SJSA1 (cell line): ENCODE measurements around the gene DOC2B. TPM values are rescaled to one million over a fixed set of nuclear protein-coding genes. Genes with fewer than 3 reads are reported as not detected.

ENCODE experiments used
- DNase-seq, 2 experiments: peaks; one replicate each; pipeline ENCODE4 v3.0.0-alpha.2; 2015 to 2020; ENCODE audit warnings: low spot score in 2 of 2, low read depth in 1 of 2
- H3K27ac ChIP-seq: fragments of 250-450 bp; sonication (Bioruptor Pico); 2 replicates; pipeline ENCODE4 v1.5.1; 2020; ENCODE audit warnings: mild to moderate bottlenecking, moderate library complexity
- H3K27me3 ChIP-seq: fragments of 250-450 bp; sonication (Bioruptor Pico); replicated peaks from 2 replicates; pipeline ENCODE4 v1.5.1; 2020; ENCODE audit warnings: mild to moderate bottlenecking, moderate library complexity
- H3K36me3 ChIP-seq: fragments of 250-450 bp; sonication (Bioruptor Pico); 2 replicates; pipeline ENCODE4 v1.5.1; 2020; ENCODE audit warnings: mild to moderate bottlenecking
- H3K4me1 ChIP-seq: fragments of 250-450 bp; sonication (Bioruptor Pico); replicated peaks from 2 replicates; pipeline ENCODE4 v1.6.1; 2021; ENCODE audit warnings: mild to moderate bottlenecking
- H3K4me3 ChIP-seq: fragments of 250-450 bp; sonication (Bioruptor Pico); 2 replicates; pipeline ENCODE4 v1.5.1; 2020; ENCODE audit warnings: mild to moderate bottlenecking
- H3K9me3 ChIP-seq: fragments of 250-450 bp; sonication (Bioruptor Pico); replicated peaks from 2 replicates; pipeline ENCODE4 v1.5.1; 2020; ENCODE audit warnings: mild to moderate bottlenecking
- total RNA-seq: library from RNA; depleted of rRNA; stranded (reverse); fragments of >200 nt; shearing (Covaris generic); gene quantifications from 2 replicates; pipeline ENCODE4 v1.2.3, GENCODE V29; 2014

The DOC2B gene
- total RNA-seq, 1 experiment from 2014 or later = not detected

DNA sequence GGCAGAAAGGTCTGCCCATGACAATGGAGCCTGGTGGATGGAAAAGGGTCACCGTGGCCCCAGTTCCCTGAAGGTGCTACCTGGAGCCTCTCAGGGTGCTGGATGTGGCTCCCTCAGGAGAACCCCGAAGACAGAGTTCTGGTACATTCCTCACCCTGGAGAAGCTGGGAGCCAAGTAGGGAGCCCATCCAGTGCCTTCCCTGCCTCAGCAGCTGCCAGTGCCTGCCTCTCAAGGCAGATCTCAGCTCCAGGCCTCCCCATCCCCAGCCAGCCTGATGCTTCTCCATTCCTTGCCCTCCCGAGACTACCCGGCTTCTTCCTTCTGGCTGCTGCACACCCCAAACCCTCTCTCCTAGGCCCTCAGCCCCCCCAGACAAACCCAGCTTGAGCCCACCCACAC is 23.5 kb downstream of the DOC2B start:
- no peak overlapping the region for H3K4me3 ChIP-seq
- H3K27me3 ChIP-seq = no peaks in the 10 kb centered on the region
- H3K27ac ChIP-seq = no peak overlapping the region
- DNase-seq = no peak
- no peaks in the 10 kb centered on the region for H3K36me3 ChIP-seq
- H3K4me1 ChIP-seq = 0 out of 2 replicates have a peak, but pooled peaks cover 2% of the 10 kb centered on the region
- no peaks in the 10 kb centered on the region for H3K9me3 ChIP-seq

DNA sequence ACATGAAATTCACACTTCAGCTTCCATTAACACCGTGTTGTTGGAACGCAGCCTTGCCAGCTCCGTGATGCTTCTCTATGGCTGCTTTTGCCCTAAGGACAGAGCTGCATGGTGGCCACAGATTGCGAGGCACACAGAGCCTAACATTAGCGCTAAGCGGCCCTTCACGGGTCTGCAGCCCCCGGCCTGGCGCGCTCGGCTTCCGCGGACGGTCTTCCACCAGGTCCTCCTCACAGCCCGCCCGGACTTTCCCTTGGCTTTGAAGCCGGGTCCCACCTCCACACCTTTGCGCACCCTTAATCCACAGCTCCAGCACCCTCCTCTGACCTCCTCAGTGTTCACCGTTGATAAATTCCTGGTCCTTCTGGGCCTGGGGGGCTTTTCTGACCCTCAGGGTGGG is 24.5 kb downstream of the DOC2B start:
- Histone ChIP-seq H3K9me3 (no peaks in the 10 kb centered on the region; the same call in 1 of the 2 replicates), H3K4me1 (0 out of 2 replicates have a peak, but pooled peaks cover 4% of the 10 kb centered on the region), H3K4me3 (no peak overlapping the region), H3K36me3 (no peaks in the 10 kb centered on the region), H3K27me3 (no peaks in the 10 kb centered on the region), H3K27ac (no peak overlapping the region)
- no peak for DNase-seq

DNA sequence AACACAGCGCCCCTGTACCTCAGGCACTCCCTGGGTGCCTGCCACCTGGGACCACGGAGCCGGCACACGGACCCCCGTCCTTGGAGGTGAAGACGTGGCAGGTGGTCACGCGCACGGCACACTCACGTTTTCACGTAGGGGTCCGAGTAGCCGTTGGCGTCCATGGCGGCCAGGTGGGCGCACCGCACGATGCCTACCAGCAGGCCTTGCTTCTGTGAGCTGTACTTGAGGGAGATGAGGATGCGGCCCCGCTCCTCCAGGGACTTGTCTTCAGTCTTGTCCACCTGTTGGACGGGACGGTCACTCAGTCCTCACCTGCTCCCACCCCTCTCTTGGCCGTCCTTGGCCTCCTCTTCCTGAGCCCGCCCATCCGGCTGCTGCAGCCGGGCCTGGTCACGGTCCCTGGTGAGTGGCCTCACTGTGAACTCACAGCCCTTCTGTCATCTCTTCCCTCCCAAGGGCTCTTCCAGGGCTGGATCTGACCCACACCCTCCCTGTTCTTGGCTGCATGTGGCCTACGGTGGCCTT is 25.3 kb downstream of the DOC2B start:
- no peak for DNase-seq
- Histone ChIP-seq H3K36me3 (no peaks in the 10 kb centered on the region), H3K4me1 (0 out of 2 replicates have a peak, but pooled peaks cover 4% of the 10 kb centered on the region), H3K4me3 (no peak overlapping the region), H3K9me3 (no peaks in the 10 kb centered on the region; the same call in 1 of the 2 replicates), H3K27ac (no peak overlapping the region), H3K27me3 (no peaks in the 10 kb centered on the region)

DNA sequence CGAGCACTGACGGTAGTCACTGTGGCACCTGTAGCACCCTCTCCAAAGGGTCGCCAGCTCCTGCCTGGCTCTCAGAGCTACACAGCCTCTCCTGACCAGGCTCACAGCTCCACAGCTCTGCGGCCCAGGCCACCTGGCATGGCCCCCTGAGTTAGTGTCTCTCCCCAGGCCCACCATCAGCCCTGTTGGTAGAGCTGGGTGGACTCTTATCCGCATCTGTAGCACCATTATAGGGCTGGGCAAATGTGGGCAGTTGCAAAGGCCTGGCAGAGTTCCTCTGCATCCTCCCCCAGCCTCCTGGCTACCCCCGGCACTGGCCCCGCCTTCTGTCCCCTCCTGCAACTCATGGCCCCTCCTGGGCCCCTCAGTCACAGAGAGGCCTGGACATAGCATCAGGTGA is 25.9 kb downstream of the DOC2B start:
- DNase-seq = no peak
- no peaks in the 10 kb centered on the region for H3K36me3 ChIP-seq
- no peak overlapping the region for H3K27ac ChIP-seq
- no peak overlapping the region for H3K4me3 ChIP-seq
- 0 out of 2 replicates have a peak, but pooled peaks cover 4% of the 10 kb centered on the region for H3K4me1 ChIP-seq
- H3K27me3 ChIP-seq = no peaks in the 10 kb centered on the region
- no peaks in the 10 kb centered on the region; the same call in 1 of the 2 replicates for H3K9me3 ChIP-seq

DNA sequence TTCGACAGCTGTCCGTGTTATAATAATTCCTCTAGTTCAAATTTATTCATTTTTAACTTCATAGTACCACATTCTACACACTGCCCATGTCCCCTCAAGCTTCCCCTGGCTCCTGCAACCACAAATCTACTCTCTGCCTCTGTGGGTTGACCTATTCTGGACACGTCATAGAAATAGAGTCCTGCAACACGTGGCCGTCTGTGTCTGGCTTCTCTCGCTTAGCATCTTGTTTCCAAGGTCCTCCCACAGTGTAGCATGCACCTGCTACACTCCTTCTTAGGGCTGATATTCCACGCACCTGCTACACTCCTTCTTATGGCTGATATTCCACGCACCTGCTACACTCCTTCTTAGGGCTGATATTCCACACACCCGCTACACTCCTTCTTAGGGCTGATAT is 27.6 kb downstream of the DOC2B start:
- Histone ChIP-seq H3K36me3 (no peaks in the 10 kb centered on the region), H3K4me3 (no peak overlapping the region), H3K9me3 (no peaks in the 10 kb centered on the region; the same call in 1 of the 2 replicates), H3K27me3 (no peaks in the 10 kb centered on the region), H3K27ac (no peak overlapping the region), H3K4me1 (0 out of 2 replicates have a peak, but pooled peaks cover 4% of the 10 kb centered on the region)
- no peak for DNase-seq

DNA sequence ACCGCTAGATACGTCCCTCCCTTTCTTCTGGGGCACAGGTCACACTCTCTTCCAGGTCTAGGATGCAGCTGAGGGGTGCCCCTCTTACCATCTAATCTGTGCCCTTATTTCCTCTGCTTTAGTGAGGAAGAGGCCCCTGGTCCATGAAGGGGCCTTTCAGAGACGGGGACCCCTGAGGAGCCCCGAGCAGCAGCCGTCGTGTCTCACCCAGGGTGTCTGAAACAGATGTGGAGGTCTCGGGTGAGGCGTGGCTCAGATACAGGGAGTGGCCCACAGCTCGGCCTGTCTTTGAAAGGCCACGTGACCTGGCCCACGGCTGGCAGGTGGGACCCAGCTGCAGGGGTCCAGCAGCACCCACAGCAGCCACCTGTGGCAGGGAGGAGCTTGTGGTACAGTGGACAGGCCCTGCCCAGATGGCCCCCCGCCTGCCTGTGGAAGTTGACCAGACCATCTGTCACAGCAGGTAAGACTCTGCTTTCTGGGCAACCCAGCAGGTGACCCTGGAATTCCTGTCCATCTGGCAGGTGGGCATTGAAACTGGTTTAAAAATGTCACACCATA is 28.5 kb downstream of the DOC2B start:
- Histone ChIP-seq H3K4me1 (0 out of 2 replicates have a peak, but pooled peaks cover 4% of the 10 kb centered on the region), H3K27me3 (no peaks in the 10 kb centered on the region), H3K4me3 (no peak overlapping the region), H3K9me3 (no peaks in the 10 kb centered on the region; the same call in 1 of the 2 replicates), H3K36me3 (no peaks in the 10 kb centered on the region), H3K27ac (no peak overlapping the region)
- DNase-seq = peak in 1 of 2 experiments; percentile 7

DNA sequence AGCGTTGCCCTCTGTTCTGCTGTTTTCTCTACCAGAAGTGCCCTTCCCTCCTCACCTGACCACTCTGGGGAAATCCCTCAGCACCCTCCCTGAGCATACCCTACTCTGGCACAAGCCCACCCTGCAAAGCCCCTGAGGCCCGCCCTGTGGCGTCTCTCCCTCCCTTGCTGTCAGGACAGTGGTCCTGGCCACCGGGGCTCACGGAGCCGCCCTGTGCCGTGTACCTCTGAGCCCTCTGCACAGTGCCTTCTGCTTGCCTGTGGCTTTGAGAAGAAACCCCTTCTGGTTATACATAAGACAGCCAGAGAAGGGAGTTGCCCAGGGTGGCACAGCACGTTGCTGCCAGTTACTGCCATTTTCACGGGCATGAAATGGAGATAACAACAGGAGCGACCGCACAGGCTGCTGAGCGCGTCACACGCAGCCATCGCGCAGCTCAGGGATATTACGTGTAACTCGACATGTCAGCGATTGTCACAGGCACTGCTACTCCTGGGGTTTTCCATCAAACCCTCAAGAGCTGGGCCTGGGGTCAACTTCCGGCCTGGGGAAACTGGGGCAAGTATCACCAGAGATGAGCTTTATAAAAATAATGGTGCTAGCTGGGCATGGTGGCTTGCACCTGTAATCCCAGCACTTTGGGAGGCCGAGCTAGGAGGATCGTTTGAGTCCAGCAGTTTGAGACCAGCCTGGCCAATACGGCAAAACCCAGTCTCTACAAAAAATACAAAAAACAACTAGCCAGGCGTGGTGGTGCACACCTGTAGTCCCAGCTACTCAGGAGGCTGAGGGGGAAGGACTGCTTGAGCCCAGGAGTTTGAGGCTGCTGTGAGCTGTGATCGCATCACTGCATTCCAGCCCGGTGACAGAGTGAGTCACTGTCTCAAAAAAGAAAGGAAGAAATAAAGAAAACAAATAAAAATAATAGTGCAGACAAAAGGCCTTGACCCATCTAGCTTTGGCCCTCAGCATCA is 29.3 kb downstream of the DOC2B start:
- Histone ChIP-seq H3K4me1 (0 out of 2 replicates have a peak, but pooled peaks cover 4% of the 10 kb centered on the region), H3K36me3 (no peaks in the 10 kb centered on the region), H3K27me3 (no peaks in the 10 kb centered on the region), H3K27ac (no peak overlapping the region), H3K4me3 (no peak overlapping the region), H3K9me3 (no peaks in the 10 kb centered on the region; the same call in 1 of the 2 replicates)
- DNase-seq = peak; percentile 27 to 42

DNA sequence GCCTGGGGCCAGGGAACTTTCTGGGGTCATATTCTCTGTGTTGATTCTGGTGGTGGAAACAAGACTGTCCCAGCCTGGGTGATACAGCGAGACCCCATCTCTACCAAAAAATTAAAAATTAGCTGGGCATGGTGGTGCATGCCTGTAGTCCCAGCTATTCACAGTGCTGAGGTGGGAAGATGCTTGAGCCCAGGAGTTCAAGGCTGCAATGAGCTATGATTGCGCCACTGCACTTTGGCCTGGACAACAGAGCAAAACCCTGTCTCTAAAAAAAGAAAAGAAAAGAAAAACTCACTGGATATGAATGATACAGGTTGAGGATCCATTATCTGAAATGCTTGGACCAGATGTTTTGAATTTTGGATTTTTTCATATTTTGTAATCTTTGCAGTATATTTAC is 30.4 kb downstream of the DOC2B start:
- Histone ChIP-seq H3K4me3 (no peak overlapping the region), H3K27ac (no peak overlapping the region), H3K9me3 (no peaks in the 10 kb centered on the region; the same call in 1 of the 2 replicates), H3K36me3 (no peaks in the 10 kb centered on the region), H3K27me3 (no peaks in the 10 kb centered on the region), H3K4me1 (0 out of 2 replicates have a peak, but pooled peaks cover 4% of the 10 kb centered on the region)
- no peak for DNase-seq

DNA sequence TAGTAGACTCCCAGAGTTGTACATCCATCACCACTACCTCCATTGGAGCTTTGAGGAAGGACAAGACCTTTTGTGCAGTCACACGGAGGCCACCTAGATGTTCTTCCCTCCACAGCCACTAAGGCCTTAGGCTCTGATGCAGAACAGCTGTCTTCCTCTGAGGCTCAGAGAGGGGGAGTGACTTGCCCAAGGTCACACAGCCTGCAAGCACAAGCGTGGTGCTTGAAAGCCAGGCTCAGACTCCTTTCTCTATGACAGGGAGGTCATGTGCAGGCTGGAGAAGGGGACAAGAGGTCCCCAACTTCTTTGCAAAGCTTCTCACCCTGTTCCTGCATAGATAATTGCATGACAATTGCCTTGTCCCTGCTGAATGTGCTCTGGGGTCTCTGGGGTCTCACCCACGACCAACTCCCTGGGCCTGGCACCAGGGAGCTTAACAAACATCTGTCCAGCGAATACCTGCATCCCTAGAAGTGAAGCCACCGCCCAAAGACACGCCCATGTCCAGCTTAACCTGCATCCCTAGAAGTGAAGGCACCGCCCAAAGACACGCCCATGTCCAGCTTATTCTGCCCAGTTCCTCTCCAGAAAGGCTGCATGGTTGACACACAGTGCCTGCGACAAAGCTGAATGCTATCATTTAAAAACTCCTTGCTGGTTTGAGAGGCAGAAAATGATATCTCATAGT is 31.4 kb downstream of the DOC2B start:
- H3K4me3 ChIP-seq = no peak overlapping the region
- no peak overlapping the region for H3K27ac ChIP-seq
- no peaks in the 10 kb centered on the region; the same call in 1 of the 2 replicates for H3K9me3 ChIP-seq
- 0 out of 2 replicates have a peak, but pooled peaks cover 4% of the 10 kb centered on the region for H3K4me1 ChIP-seq
- DNase-seq = peak in 1 of 2 experiments; percentile 6
- H3K36me3 ChIP-seq = no peaks in the 10 kb centered on the region
- H3K27me3 ChIP-seq = no peaks in the 10 kb centered on the region

DNA sequence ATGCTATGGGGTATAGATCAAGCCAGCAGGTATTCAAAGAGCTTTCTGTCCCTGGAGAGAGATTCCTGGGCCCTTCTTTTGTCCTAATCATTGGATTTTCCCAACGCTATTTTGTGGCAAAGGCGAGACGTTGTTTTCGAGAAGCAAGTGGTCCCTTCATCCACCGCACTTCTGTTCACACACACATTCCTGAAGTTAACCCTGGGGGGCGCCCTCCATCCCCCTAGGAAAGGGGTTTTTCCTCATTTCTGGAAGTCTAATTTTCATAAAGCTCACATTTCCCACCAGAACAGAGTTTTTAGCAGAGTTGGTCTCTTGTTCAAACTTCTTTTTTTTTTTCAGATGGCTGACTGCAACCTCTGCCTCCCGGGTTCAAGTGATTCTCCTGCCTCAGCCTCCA is 32.2 kb downstream of the DOC2B start:
- H3K27me3 ChIP-seq = no peaks in the 10 kb centered on the region
- no peaks in the 10 kb centered on the region for H3K36me3 ChIP-seq
- H3K27ac ChIP-seq = no peak overlapping the region
- H3K4me1 ChIP-seq = 0 out of 2 replicates have a peak, but pooled peaks cover 4% of the 10 kb centered on the region
- H3K4me3 ChIP-seq = no peak overlapping the region
- H3K9me3 ChIP-seq = no peaks in the 10 kb centered on the region; the same call in 1 of the 2 replicates
- peak in 1 of 2 experiments; percentile 3 for DNase-seq

DNA sequence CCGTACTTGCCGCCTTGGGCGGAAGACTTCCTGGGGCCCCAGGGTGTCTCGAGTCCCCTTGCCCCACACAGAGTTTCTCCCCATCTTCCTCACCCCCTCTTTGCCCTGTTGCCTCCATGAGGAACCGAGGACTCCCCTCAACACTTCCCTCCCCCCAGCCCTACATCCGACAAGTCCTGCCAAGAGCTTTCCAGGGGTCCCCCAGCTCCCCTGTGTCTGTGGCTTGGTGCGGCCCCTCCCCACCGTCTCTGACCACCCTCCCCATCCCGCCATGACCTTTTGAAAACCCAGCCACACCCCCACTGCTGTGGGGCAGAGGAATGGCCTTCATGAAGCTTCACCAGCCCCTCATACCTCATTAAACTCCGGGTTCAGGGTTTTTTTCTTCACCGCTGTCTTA is 32.7 kb downstream of the DOC2B start:
- Histone ChIP-seq H3K27me3 (no peaks in the 10 kb centered on the region), H3K27ac (no peak overlapping the region), H3K4me3 (no peak overlapping the region), H3K9me3 (no peaks in the 10 kb centered on the region; the same call in 1 of the 2 replicates), H3K4me1 (0 out of 2 replicates have a peak, but pooled peaks cover 4% of the 10 kb centered on the region), H3K36me3 (no peaks in the 10 kb centered on the region)
- DNase-seq = peak in 1 of 2 experiments; percentile 15

DNA sequence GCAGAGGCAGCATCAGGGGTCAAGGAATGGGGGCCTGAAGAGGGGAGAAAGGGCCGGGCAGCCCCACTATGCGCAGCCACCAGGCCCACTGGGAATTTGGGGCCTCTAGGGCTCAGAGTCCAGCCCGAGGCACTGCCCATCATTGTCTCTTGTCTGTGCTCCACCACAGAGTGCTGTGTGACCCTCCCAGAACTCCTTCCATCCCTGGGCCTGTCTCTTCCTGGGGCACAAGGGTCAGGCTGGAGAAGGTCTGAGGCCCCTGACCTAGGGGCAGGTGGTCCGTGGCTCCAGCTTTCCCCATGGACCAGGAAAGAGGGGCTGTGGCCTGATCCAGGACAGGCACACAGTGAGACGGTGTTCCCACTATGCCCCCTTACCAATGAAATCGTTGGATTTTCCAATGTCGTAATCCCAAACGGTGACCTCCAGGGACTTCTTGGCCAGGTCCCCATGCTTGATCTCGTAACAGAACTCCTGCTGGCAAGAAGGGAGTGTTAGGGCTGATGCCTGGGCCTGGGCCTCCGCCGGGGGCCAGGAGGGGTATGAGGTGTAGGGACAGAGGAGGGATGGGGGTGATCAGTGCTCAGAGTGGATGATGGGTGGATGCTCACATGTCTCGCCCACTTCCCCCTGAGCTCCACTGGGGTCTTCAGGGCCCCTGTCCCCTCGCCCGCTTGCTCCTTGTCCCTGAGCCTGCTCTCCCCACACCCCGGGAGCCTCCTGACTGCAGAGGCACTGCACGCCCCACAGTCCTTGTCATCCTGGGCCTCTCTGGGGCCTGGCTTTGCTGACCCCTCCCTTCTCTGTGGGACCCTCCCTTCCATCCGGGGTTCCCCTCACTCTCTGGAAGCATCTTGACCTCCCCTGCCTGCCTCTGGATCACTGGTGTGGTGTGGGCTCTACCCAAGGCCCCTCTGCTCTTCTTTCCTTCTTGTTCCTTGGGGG is 33.4 kb downstream of the DOC2B start:
- no peaks in the 10 kb centered on the region; the same call in 1 of the 2 replicates for H3K9me3 ChIP-seq
- H3K27me3 ChIP-seq = no peaks in the 10 kb centered on the region
- H3K4me1 ChIP-seq = 0 out of 2 replicates have a peak, but pooled peaks cover 4% of the 10 kb centered on the region
- DNase-seq = peak in 1 of 2 experiments; percentile 21
- H3K27ac ChIP-seq = no peak overlapping the region
- no peaks in the 10 kb centered on the region for H3K36me3 ChIP-seq
- H3K4me3 ChIP-seq = no peak overlapping the region
